Activated CD4-positive, alpha-beta memory T cell treated with anti-CD3 and anti-CD28 coated beads for 36 hours (primary cell): ENCODE data around the gene USP35. TPM values are rescaled to one million over a fixed set of nuclear protein-coding genes. Genes with fewer than 3 reads are reported as not detected.

Experiments used
- CTCF ChIA-PET: fragments of 350-600 bp; sonication (Branson Sonifier 250); formaldehyde crosslinking; loops from one replicate; lab custom pipeline; 2021; ENCODE audit warnings: antibody characterized with exemption, inconsistent platforms; lab: Charles Lee
- POLR2A ChIA-PET: fragments of 350-600 bp; sonication (Branson Sonifier 250); formaldehyde crosslinking; loops from one replicate; lab custom pipeline; 2021; ENCODE audit warnings: antibody characterized with exemption; lab: Charles Lee
- DNase-seq: peaks from one replicate; pipeline ENCODE4 v3.0.0-alpha.2; 2020
- H3K27ac Mint-ChIP-seq: one replicate; pipeline ENCODE4 v1.8.0; 2021; ENCODE audit warnings: mixed read lengths
- H3K27me3 Mint-ChIP-seq: one replicate; pipeline ENCODE4 v1.8.0; 2021; ENCODE audit warnings: mixed read lengths
- H3K36me3 Mint-ChIP-seq: one replicate; pipeline ENCODE4 v1.8.0; 2021; ENCODE audit warnings: mixed read lengths
- H3K4me1 Mint-ChIP-seq: one replicate; pipeline ENCODE4 v1.8.0; 2021; ENCODE audit warnings: low read depth, mixed read lengths
- H3K4me3 Mint-ChIP-seq: one replicate; pipeline ENCODE4 v1.8.0; 2021; ENCODE audit warnings: mild to moderate bottlenecking, mixed read lengths
- H3K9me3 Mint-ChIP-seq: one replicate; pipeline ENCODE4 v1.8.0; 2021; ENCODE audit warnings: mixed read lengths
- intact Hi-C: fragments of 100-400 bp; cut with micrococcal nuclease; formaldehyde crosslinking; loops from one replicate; pipeline ENCODE4 v1.15.1; 2023
- total RNA-seq, 2 experiments: library from RNA; stranded (reverse); gene quantifications; one replicate each; pipeline ENCODE4 v1.2.3, GENCODE V29; 2021

USP35 gene
- total RNA-seq, 2 experiments from 2014 or later, result 9.3 to 9.6 TPM

GRCh38 chr11:78202733-78203167, 14.0 kb downstream of the USP35 start:
- Mint-ChIP-seq H3K4me1 (peaks cover 37% of the 10 kb centered on the region), H3K9me3 (no peaks in the 10 kb centered on the region), H3K36me3 (peaks cover 10% of the 10 kb centered on the region), H3K4me3 (peak overlapping the region; percentile 63), H3K27ac (peak overlapping the region; percentile 90), H3K27me3 (no peaks in the 10 kb centered on the region)
- intact Hi-C loops, result loop anchor here (1.0 to 5.0 kb wide), 4 partner anchors 14 to 90 kb away; partner anchors contain the start of genes ALG8, KCTD21 and USP35
- CTCF ChIA-PET, result interaction anchor here (0.8 to 1.2 kb wide), 3 partner anchors 14 to 362 kb away, joined by 3 to 4 read pairs (median 3); partner anchors contain the start of genes ALG8, KCTD21 and USP35
- peak; percentile 69 for DNase-seq
- POLR2A ChIA-PET, result interaction anchor here (0.7 to 2.2 kb wide), 4 partner anchors 9 to 443 kb away, joined by 3 to 13 read pairs (median 4); partner anchors contain the start of genes KCTD21 and USP35

- peak overlapping the region; percentile 90 for H3K27ac Mint-ChIP-seq
- H3K4me3 Mint-ChIP-seq, result peak overlapping the region; percentile 63
- no peaks in the 10 kb centered on the region for H3K9me3 Mint-ChIP-seq
- peaks cover 11% of the 10 kb centered on the region for H3K36me3 Mint-ChIP-seq
- H3K4me1 Mint-ChIP-seq, result peaks cover 37% of the 10 kb centered on the region
- intact Hi-C loops, result loop anchor here (2.0 to 5.0 kb wide), 3 partner anchors 24 to 89 kb away; partner anchors contain the start of gene ALG8
- H3K27me3 Mint-ChIP-seq, result no peaks in the 10 kb centered on the region
- POLR2A ChIA-PET, result interaction anchor here (0.7 to 2.2 kb wide), 4 partner anchors 10 to 443 kb away, joined by 3 to 13 read pairs (median 4); partner anchors contain the start of genes KCTD21 and USP35
- CTCF ChIA-PET, result interaction anchor here (1.2 kb wide), 1 partner anchor 361 kb away, joined by 3 read pairs; no protein-coding TSS in a partner anchor
- DNase-seq, result peak; percentile 54
These were observed 14.5 kb downstream of the USP35 start for GRCh38 chr11:78203184-78203583.

- intact Hi-C loops, result no loop called here
- Mint-ChIP-seq H3K27ac (no peak overlapping the region), H3K9me3 (no peaks in the 10 kb centered on the region), H3K4me1 (peaks cover 37% of the 10 kb centered on the region), H3K27me3 (no peaks in the 10 kb centered on the region), H3K36me3 (peaks cover 20% of the 10 kb centered on the region), H3K4me3 (no peak overlapping the region)
- POLR2A ChIA-PET, result no interaction called here
- CTCF ChIA-PET, result no interaction called here
- DNase-seq, result no peak
These were observed 16.5 kb downstream of the USP35 start for GRCh38 chr11:78205256-78205655.

DNA sequence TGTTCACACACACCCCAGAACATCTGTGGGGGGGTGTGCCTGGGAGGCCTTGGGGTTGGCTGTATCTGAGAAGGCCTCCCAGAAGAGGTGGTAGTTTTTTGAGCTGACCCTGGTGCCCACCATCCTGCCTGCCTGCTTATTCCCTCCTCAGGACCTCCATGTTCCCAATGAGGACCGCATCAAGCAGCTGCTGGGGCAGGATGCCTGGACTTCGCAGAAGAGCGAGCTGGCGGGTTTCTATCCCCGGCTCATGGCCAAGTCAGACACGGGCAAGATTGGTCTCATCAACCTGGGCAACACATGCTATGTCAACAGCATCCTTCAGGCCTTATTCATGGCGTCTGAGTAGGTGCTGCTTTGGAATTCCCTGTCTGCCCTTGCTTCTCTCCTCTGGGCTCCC, 17.0 kb downstream of the USP35 start:
- peaks cover 37% of the 10 kb centered on the region for H3K4me1 Mint-ChIP-seq
- H3K27me3 Mint-ChIP-seq, result no peaks in the 10 kb centered on the region
- intact Hi-C loops, result no loop called here
- ChIA-PET CTCF (no interaction called here), POLR2A (no interaction called here)
- no peak overlapping the region for H3K4me3 Mint-ChIP-seq
- no peak for DNase-seq
- no peaks in the 10 kb centered on the region for H3K9me3 Mint-ChIP-seq
- H3K27ac Mint-ChIP-seq, result no peak overlapping the region
- peaks cover 23% of the 10 kb centered on the region for H3K36me3 Mint-ChIP-seq

DNA sequence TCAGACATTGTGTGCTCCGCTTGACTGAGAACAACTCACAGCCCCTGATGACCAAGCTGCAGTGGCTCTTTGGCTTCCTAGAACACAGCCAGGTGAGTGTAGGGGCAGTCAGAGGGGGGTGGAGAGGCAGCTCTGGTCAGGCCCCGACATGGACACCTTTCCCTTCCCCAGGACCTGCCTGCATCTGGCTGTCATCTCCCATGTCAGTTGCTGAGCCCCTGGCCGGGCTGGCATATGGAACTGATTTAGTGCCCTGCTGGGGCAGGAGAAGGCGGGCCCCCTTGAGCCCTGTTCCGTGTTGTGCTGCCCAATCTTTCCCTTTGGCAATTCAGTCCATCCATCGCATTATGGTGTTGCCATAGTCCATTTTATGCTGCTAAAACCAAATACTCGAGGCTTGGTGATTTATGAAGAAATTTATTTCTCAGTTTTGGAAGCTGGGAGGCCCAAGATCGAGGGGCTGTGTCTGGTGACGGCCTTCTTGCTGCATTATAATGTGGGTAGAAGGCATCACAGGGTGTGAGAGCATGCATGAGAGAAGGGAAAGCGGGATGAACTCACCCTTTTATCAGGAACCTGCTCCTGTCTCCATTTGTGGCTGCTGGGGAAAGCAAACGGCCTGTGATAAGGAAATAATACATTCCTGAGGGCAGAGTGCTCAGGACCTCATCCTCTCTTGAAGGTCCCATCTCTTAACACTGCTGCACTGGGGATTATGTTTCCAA, 19.0 kb downstream of the USP35 start:
- Mint-ChIP-seq H3K9me3 (no peaks in the 10 kb centered on the region), H3K27ac (no peak overlapping the region), H3K4me3 (no peak overlapping the region), H3K36me3 (peaks cover 26% of the 10 kb centered on the region), H3K27me3 (no peaks in the 10 kb centered on the region), H3K4me1 (peaks cover 22% of the 10 kb centered on the region)
- POLR2A ChIA-PET, result no interaction called here
- intact Hi-C loops, result no loop called here
- CTCF ChIA-PET, result no interaction called here
- no peak for DNase-seq

DNA sequence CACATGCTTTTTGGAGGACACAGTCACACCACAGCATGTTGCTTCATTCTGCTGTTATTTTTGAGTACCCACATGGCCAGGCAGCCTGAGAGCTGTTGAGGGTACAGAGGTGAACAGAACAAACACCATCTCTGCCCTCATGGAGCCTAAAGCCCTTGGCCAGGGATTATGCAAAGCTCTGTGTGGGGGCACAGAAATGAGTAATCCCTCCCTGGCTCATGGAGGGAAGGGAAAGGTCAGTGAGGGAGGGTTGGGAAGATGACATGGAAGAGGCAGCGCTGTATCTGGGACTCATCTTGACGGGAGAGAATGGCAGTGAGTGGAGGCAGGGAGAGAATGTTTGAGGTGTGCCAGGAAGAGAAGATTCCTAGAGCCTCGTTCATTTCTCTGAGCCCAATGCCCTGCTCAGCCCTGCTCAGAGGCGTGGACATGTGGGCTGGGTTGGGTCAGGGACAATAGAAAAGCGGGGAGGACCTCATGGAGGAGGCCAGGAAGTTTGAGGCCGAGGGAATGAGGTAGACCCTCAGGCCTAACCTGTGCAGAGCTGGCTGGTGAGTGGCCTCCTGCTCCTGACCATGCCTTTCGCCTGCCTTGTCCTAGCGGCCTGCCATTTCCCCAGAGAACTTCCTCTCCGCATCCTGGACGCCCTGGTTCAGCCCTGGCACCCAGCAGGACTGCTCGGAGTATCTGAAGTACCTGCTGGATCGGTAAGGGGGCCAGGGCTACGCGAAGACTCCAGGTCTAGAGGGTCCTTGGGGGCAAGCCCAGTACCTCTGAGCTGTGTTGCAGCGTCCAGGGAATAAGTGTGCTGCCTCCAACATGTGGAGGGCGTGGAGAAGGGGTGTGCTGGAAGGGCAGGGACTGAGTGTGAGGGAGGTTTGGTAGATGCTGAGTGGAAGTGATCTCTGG, 19.8 kb downstream of the USP35 start:
- no peaks in the 10 kb centered on the region for H3K27me3 Mint-ChIP-seq
- intact Hi-C loops, result no loop called here
- H3K4me1 Mint-ChIP-seq, result peaks cover 14% of the 10 kb centered on the region
- H3K27ac Mint-ChIP-seq, result no peak overlapping the region
- no peak for DNase-seq
- CTCF ChIA-PET, result no interaction called here
- POLR2A ChIA-PET, result no interaction called here
- H3K9me3 Mint-ChIP-seq, result no peaks in the 10 kb centered on the region
- no peak overlapping the region for H3K4me3 Mint-ChIP-seq
- H3K36me3 Mint-ChIP-seq, result peaks cover 25% of the 10 kb centered on the region

DNA sequence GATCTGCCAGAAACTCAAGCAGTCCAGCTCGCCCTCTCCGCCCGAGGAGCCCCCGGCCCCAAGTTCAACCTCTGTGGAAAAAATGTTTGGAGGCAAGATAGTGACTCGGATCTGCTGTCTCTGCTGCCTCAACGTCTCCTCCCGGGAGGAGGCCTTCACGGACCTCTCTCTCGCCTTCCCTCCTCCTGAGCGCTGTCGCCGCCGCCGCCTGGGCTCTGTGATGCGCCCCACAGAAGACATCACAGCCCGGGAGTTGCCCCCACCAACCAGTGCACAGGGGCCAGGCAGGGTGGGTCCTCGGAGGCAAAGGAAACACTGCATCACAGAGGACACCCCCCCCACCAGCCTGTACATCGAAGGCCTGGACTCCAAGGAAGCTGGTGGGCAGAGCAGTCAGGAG, 20.8 kb downstream of the USP35 start:
- peaks cover 25% of the 10 kb centered on the region for H3K36me3 Mint-ChIP-seq
- peaks cover 9% of the 10 kb centered on the region for H3K4me1 Mint-ChIP-seq
- no peaks in the 10 kb centered on the region for H3K9me3 Mint-ChIP-seq
- CTCF ChIA-PET, result no interaction called here
- no peak overlapping the region for H3K4me3 Mint-ChIP-seq
- no peak overlapping the region for H3K27ac Mint-ChIP-seq
- POLR2A ChIA-PET, result no interaction called here
- intact Hi-C loops, result no loop called here
- H3K27me3 Mint-ChIP-seq, result no peaks in the 10 kb centered on the region
- no peak for DNase-seq

GRCh38 chr11:78210000-78210608, 21.4 kb downstream of the USP35 start:
- ChIA-PET CTCF (no interaction called here), POLR2A (no interaction called here)
- H3K27ac Mint-ChIP-seq, result no peak overlapping the region
- H3K27me3 Mint-ChIP-seq, result no peaks in the 10 kb centered on the region
- H3K4me1 Mint-ChIP-seq, result peaks cover 6% of the 10 kb centered on the region
- intact Hi-C loops, result no loop called here
- no peak for DNase-seq
- no peaks in the 10 kb centered on the region for H3K9me3 Mint-ChIP-seq
- peaks cover 25% of the 10 kb centered on the region for H3K36me3 Mint-ChIP-seq
- H3K4me3 Mint-ChIP-seq, result no peak overlapping the region

- DNase-seq, result no peak
- Mint-ChIP-seq H3K9me3 (no peaks in the 10 kb centered on the region), H3K27ac (no peak overlapping the region), H3K27me3 (no peaks in the 10 kb centered on the region), H3K4me1 (peaks cover 6% of the 10 kb centered on the region), H3K4me3 (no peak overlapping the region), H3K36me3 (peaks cover 25% of the 10 kb centered on the region)
- ChIA-PET CTCF (no interaction called here), POLR2A (no interaction called here)
- intact Hi-C loops, result no loop called here
These were observed 22.8 kb downstream of the USP35 start for GRCh38 chr11:78211565-78211964.

DNA sequence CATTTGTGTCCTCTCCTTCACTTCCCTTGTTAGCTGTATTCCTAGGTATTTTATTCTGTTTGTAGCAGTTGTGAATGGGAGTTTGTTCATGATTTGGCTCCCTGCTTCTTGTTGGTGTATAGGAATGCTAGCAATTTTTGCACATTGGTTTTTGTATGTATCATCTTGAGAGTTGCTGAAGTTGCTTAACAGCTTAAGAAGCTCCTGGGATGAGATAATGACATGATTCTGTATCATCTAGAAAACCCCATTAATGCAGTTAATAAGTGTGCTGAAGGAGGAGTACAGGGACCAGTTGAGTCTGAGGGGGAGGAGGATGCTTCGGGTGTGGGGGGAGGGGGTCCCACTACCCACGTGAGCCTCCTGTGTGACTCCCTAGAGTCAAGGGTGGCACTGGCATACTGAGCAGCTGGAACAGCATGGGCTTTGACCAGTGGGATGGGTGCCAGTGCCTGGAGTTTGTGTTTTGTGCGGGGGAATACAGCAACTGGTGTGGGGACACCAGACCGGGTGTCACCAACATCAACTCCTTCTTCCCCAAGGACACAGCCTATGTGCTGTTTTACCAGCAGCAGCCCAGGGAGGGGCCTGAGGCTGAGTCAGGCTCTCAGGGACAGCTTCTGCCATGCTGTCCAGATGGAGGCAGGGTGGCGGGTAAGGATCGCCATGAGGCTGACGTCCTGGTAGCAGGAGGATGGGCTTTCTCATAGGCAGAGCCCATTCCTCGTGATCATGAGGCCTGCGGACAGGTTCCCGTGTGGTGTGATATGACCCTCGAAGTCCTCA, 24.1 kb downstream of the USP35 start:
- intact Hi-C loops, result no loop called here
- Mint-ChIP-seq H3K9me3 (no peaks in the 10 kb centered on the region), H3K27ac (no peak overlapping the region), H3K4me3 (no peak overlapping the region), H3K27me3 (no peaks in the 10 kb centered on the region), H3K36me3 (peaks cover 25% of the 10 kb centered on the region), H3K4me1 (peaks cover 6% of the 10 kb centered on the region)
- POLR2A ChIA-PET, result no interaction called here
- CTCF ChIA-PET, result interaction anchor here (1.1 kb wide), 1 partner anchor 16 kb away, joined by 4 read pairs; no protein-coding TSS in a partner anchor
- DNase-seq, result no peak
